Measurements from ENCODE around the gene RSBN1.

DNA sequence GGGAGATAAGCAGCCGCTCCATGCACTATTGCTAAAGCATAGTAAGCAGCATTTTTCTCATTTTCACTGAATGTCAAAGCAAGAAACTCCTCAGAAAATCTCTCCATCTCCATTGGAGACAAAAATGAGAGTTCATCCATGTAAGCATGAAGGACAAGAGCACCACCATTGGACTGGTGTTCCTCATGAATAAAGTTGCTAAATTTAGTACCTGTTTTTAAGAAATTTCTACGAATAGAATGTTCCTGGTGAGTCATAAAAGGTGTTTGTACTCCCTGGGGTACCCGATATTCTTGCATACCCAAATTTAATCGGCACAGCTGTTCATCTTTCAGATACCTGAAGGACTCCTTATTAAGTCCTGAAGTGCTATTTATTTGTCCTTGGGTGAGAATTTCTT is 14.8 kb downstream of the RSBN1 start:
- TF ChIP-seq, protein P1, sequence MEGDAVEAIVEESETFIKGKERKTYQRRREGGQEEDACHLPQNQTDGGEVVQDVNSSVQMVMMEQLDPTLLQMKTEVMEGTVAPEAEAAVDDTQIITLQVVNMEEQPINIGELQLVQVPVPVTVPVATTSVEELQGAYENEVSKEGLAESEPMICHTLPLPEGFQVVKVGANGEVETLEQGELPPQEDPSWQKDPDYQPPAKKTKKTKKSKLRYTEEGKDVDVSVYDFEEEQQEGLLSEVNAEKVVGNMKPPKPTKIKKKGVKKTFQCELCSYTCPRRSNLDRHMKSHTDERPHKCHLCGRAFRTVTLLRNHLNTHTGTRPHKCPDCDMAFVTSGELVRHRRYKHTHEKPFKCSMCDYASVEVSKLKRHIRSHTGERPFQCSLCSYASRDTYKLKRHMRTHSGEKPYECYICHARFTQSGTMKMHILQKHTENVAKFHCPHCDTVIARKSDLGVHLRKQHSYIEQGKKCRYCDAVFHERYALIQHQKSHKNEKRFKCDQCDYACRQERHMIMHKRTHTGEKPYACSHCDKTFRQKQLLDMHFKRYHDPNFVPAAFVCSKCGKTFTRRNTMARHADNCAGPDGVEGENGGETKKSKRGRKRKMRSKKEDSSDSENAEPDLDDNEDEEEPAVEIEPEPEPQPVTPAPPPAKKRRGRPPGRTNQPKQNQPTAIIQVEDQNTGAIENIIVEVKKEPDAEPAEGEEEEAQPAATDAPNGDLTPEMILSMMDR (IDR thresholded peaks at IDR 0.05; ENCODE audit: poor library complexity) = no peak
- TF ChIP-seq EZH2 (IDR thresholded peaks at IDR 0.05; ENCODE audit: borderline replicate concordance) = no peak
- no peak for TF ChIP-seq EZH2phosphoT487 (IDR thresholded peaks at IDR 0.05; ENCODE audit: low read depth, severe bottlenecking, unreplicated experiment)

All from hepatocyte (in vitro differentiated cells).